Endodermal cell (in vitro differentiated cells): ENCODE data around the gene IGFBP5. TPM values are rescaled to one million over a fixed set of nuclear protein-coding genes. Genes with fewer than 3 reads are reported as not detected.

Experiments
- DNase-seq: peaks from one replicate; pipeline ENCODE4 v3.0.0-alpha.2; 2017
- H3K27ac ChIP-seq: 2 replicates; pipeline ENCODE4 v1.5.1; 2013; ENCODE audit warnings: mild to moderate bottlenecking, low read depth, low read length, moderate library complexity
- H3K27me3 ChIP-seq: 2 replicates; pipeline ENCODE4 v1.6.1; 2013; ENCODE audit warnings: mild to moderate bottlenecking, low read length, moderate library complexity; ENCODE audit not compliant: insufficient read depth, control insufficient read depth, poor library complexity, severe bottlenecking
- H3K36me3 ChIP-seq: 2 replicates; pipeline ENCODE4 v1.7.0; 2013; ENCODE audit warnings: mild to moderate bottlenecking, low read length, moderate library complexity; ENCODE audit not compliant: control insufficient read depth, insufficient read depth
- H3K4me1 ChIP-seq: one replicate; pipeline ENCODE4 v1.7.0; 2013; ENCODE audit warnings: low read length; ENCODE audit not compliant: control insufficient read depth, insufficient read depth
- H3K4me3 ChIP-seq: 2 replicates; pipeline ENCODE4 v1.5.1; 2013; ENCODE audit warnings: mild to moderate bottlenecking, low read length, moderate library complexity
- H3K9ac ChIP-seq: 2 replicates; pipeline ENCODE4 v1.6.1; 2013; ENCODE audit warnings: mild to moderate bottlenecking, low read length, moderate library complexity; ENCODE audit not compliant: poor library complexity, severe bottlenecking; ENCODE audit errors: extremely low read depth
- H3K9me3 ChIP-seq: 2 replicates; pipeline ENCODE4 v1.6.1; 2013; ENCODE audit warnings: mild to moderate bottlenecking, low read length, moderate library complexity; ENCODE audit not compliant: control insufficient read depth
- H3K27ac Mint-ChIP-seq: 2 replicates; pipeline ENCODE4 v1.8.0; 2020; ENCODE audit warnings: mixed read lengths
- H3K27me3 Mint-ChIP-seq: 2 replicates; pipeline ENCODE4 v1.8.0; 2021; ENCODE audit warnings: mild to moderate bottlenecking, mixed read lengths; ENCODE audit not compliant: insufficient read depth
- H3K36me3 Mint-ChIP-seq: 2 replicates; pipeline ENCODE4 v1.8.0; 2020; ENCODE audit warnings: low read depth, mixed read lengths
- H3K4me1 Mint-ChIP-seq: 2 replicates; pipeline ENCODE4 v1.8.0; 2020; ENCODE audit warnings: mixed read lengths
- H3K4me3 Mint-ChIP-seq: 2 replicates; pipeline ENCODE4 v1.8.0; 2020; ENCODE audit warnings: mild to moderate bottlenecking, moderate library complexity, mixed read lengths
- H3K9me3 Mint-ChIP-seq: 2 replicates; pipeline ENCODE4 v1.8.0; 2020; ENCODE audit warnings: mild to moderate bottlenecking, mixed read lengths
- CTCF ChIP-seq: fragments of 200-600 bp; sonication (generic); conservative IDR thresholded peaks from 2 replicates; pipeline ENCODE4 v1.5.0; 2021; ENCODE audit warnings: antibody characterized with exemption, mild to moderate bottlenecking
- WGBS, 2 experiments: methylation state at CpG; one replicate each; pipeline versions ENCODE4 v1.1.5 to v1.1.7; 2013; ENCODE audit warnings: missing lambda C conversion rate in 2 of 2, mixed read lengths in 1 of 2; ENCODE audit not compliant: insufficient coverage in 1 of 2, insufficient read length in 1 of 2; 5-methylcytosine and 5-hydroxymethylcytosine counted together
- total RNA-seq, 2 donors: library from RNA; stranded (reverse); fragmentation: NEBNext Ultra II Directional in 1 of 2; extraction: Animal tissue kit (Norgen Biotek cat#: 25700) in 1 of 2; gene quantifications; 2 replicates in 1 of 2; 3 replicates in 1 of 2; pipeline ENCODE4 v1.2.1, GENCODE V29; 2021

The IGFBP5 gene
- total RNA-seq, 2 donors from 2014 or later = 3.6 to 8.9 TPM

- Mint-ChIP-seq H3K36me3 (peaks cover 22% of the 10 kb centered on the region), H3K4me1 (peaks cover 11% of the 10 kb centered on the region), H3K4me3 (no peak overlapping the region), H3K27me3 (no peaks in the 10 kb centered on the region), H3K27ac (no peak overlapping the region), H3K9me3 (no peaks in the 10 kb centered on the region)
- Histone ChIP-seq H3K4me1 (peaks cover 9% of the 10 kb centered on the region), H3K27me3 (no peaks in the 10 kb centered on the region), H3K36me3 (peaks cover 40% of the 10 kb centered on the region), H3K9me3 (no peaks in the 10 kb centered on the region), H3K27ac (no peak overlapping the region), H3K9ac (no peak overlapping the region), H3K4me3 (no peak overlapping the region)
- 95 to 98% methylated on average over 20 of the region's 20 CpGs for WGBS, 2 experiments
- TF ChIP-seq CTCF = no peak
- DNase-seq = no peak
Measured at GRCh38 chr2:216661639-216662375, 33.5 kb downstream of the IGFBP5 start.

GRCh38 chr2:216661051-216661450, 34.3 kb downstream of the IGFBP5 start:
- H3K9ac ChIP-seq = no peak overlapping the region
- Mint-ChIP-seq H3K4me1 (peaks cover 10% of the 10 kb centered on the region), H3K9me3 (no peaks in the 10 kb centered on the region), H3K27ac (no peak overlapping the region), H3K27me3 (no peaks in the 10 kb centered on the region), H3K36me3 (peaks cover 22% of the 10 kb centered on the region), H3K4me3 (no peak overlapping the region)
- TF ChIP-seq CTCF = no peak
- no peaks in the 10 kb centered on the region for H3K9me3 ChIP-seq
- H3K4me3 ChIP-seq = no peak overlapping the region
- H3K27me3 ChIP-seq = no peaks in the 10 kb centered on the region
- no peak overlapping the region for H3K27ac ChIP-seq
- WGBS, 2 experiments = 96% methylated on average over 5 of the region's 5 CpGs
- peaks cover 40% of the 10 kb centered on the region for H3K36me3 ChIP-seq
- DNase-seq = no peak
- peaks cover 8% of the 10 kb centered on the region for H3K4me1 ChIP-seq

GRCh38 chr2:216660496-216660895, 34.9 kb downstream of the IGFBP5 start:
- H3K4me1 Mint-ChIP-seq = peaks cover 4% of the 10 kb centered on the region
- no peak for DNase-seq
- H3K36me3 ChIP-seq = peaks cover 40% of the 10 kb centered on the region
- H3K4me3 Mint-ChIP-seq = no peak overlapping the region
- H3K4me3 ChIP-seq = no peak overlapping the region
- H3K36me3 Mint-ChIP-seq = peaks cover 22% of the 10 kb centered on the region
- H3K9ac ChIP-seq = no peak overlapping the region
- H3K27ac Mint-ChIP-seq = no peak overlapping the region
- H3K27me3 Mint-ChIP-seq = no peaks in the 10 kb centered on the region
- H3K9me3 ChIP-seq = no peaks in the 10 kb centered on the region
- H3K27me3 ChIP-seq = no peaks in the 10 kb centered on the region
- H3K4me1 ChIP-seq = peaks cover 3% of the 10 kb centered on the region
- no peak overlapping the region for H3K27ac ChIP-seq
- no peak for TF ChIP-seq CTCF
- WGBS, 2 experiments = 93 to 97% methylated on average over 8 to 10 of the region's 10 CpGs
- H3K9me3 Mint-ChIP-seq = no peaks in the 10 kb centered on the region
